ENCODE measurements around the gene LYST.
A peak's percentile ranks its signal among the peaks of the same experiment; 100 is the strongest.

The LYST gene

DNA sequence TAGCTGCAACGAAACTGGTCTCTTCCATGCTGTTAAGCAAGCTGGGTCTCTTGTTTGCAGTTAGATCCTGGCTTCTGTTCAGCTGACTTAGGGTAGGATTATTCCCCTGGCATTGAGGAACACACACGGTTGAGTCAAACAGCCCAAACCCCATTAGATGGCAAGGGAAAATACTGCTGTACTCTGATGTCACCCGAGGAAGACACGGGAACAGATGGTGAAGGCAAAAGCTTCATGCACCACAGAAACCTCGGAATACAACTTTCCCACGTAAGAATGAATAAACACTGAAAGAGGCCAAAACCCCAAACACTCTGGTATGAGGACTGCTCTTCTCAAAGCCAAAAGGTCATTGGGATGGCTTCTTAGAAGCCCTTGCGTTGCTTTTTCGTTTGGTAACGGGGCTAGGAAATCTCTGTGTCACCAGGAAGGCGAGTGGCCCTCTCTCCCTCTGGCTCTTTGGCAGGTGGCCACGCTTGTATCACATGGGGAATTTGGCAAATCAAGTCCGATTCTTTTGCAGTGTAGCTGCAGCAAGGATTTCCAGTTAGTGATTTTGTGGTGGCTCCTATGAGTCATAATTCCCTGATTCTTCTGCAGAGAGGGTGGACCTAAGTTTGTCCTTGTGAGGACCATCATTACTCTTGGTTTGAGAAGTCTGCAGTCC is 16.7 kb upstream of the LYST start:
- peak; percentile 96 for DNase-seq

DNA sequence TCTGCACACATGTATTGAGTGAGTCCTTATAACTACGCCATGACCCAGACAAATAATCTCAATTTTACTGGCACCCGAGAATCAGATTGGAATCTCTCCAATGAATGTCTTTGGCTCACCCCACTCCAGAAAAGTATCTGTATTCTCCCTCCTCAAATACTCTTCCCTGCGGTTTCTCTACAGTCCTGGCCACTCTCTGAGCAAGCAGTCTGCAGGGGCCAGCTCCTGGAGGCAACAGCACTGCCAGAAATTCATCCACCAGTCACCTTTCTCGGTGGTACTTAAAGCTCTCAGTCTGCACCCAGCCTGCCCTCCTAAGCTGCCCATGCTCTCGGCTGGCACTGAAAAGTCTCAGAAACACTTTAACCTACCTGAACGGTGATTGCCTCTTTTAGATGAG is 16.1 kb upstream of the LYST start:
- DNase-seq: no peak

DNA sequence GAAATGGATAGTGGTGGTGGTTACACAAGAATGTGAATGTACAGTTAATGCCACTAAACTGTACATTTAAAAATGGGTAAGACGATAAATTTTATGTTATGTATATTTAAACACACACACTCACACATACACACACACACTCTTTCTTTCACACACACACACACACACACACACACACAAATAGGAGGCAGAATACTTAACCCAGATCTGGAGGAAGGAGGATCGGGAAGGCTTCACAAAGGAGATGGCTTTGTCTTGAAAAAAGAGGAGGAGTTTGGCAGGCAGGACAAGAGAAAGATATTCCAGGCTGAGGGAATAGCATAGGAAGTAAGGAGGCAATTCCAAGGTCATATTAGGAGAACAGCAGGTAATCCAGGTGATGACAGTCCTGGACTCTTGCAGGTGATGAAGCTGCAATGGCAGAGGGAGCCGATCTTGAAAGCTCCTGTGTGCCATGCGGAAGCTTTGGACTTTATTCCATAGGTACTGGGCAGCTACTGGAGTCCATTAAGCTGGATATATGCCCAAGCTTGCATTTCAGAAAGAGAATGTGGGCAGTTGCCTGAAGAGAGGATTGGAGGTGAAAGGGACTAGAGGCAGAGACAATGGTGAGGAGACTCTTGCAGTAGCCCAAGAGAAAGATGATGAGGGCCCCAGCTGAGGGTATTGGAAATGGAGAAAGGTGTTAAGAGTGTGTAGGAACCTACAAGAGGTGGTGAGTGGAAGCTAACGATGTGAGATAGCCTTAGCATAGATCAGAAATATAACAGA is 15.4 kb upstream of the LYST start:
- DNase-seq: no peak

DNA sequence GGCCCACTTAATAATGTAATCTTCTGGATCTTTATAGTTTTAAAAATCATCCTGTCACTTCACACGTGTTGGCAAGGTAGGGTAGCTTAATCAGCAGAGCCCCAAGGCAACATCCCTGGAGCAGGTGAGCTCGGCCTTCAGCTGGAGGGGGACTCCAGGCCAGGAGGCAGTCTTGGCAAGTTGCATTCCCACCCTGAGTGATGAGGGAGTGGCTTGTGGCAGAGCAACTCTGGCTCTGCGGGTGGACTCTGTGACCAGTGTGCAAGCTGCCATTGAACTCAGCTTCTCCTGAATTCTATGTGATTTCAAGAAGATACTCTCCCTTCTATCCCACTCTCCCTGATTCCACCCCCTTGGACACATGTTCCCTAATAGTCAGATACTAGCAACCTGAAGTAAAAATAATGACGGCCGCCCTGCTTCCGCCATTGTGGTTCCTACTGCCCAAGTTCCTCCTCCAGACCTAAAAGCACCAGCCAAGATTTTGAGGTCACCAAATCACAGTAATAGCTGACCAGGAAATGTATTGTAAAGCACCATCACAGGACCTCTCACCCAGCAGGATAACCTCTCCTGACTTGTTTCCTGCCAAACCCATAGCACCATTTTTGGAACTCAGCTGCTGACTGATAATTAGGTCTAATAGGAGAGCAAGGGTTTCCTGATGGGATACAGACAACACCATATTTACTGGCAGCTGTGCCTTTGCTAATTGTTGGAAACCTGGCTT is 11.5 kb upstream of the LYST start:
- DNase-seq: no peak

DNA sequence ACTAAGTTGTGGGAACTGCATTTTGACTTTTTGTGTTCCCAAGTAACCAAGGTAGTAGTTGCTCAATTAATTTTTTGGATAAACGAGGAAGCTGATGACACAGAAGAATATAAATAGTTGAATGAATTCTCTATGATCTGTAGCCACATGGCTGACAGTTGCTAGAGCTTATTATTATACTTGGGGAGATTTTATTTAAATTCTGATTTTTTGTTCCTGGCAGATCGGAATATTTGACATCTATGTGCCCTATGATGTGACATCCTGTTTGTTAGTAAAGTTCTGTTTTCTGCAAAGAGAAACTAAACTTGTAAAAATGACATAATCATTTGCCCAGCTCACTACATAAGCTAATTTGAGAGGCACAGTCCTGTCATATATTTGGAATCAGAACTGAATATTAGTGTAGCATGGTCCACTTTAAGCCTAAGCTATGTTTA is 9.7 kb upstream of the LYST start:
- DNase-seq: no peak

DNA sequence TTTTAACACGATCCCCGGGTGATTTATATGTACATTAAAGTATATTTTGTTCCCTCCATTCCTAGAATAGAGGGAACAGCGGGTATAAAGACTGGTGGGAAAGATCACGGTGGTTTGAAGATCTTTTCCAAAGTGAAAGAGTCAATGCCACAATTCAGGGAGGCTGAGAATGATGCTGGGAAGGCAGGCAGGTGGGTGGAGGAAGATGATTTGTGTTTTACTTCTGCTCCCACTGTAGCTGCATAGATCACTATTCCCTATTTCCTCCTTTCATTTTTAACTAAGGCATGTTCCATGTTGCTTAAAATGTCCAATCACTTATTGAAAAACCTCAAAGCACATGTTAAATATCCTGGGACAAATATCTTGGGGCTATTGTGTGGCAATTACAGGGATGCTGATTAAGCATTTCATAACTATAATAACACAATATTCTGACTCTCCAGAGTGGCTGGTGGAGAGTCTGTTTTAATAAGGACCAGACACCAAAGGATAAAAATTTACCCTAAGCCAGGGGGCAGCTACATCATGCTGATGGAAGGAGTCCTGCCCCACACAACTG is 8.4 kb upstream of the LYST start:
- DNase-seq: no peak

DNA sequence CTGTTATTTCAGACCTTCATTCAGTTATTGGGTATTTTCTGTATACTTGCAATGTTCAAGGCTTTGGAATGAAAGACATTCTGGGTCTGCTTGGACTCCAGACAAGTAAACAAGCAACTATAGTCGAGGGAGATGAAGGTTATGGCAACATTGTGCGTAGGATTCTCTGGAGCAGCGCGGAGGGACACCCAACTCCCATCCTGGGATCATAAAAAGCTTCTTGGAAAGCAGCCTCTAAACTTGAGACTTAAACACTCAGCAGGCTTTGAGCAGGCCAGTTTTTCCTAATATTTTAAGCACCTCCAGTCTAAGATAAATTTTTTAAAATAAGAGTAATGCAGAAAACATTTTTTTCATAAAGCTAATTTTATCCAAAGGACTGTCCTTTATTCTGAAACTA is 7.6 kb upstream of the LYST start:
- no peak for DNase-seq

DNA sequence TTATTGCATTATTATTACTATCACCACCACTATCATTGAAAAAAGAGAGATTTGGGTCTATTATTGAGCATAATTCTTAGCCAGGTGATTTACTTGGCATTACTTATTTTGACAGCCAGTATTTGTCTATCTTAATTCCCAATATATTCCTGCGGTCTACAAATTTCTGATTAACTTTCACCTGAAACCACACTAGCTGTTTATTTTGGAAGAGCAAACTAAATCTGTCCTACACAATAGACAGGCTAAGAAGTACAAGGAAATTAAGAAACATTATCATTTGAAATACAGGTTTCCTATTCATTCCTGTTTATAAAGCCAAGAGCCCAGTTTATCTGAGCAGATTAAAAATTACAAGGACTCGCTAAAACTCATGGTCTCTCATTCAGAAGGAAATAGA is 6.9 kb upstream of the LYST start:
- DNase-seq: no peak

DNA sequence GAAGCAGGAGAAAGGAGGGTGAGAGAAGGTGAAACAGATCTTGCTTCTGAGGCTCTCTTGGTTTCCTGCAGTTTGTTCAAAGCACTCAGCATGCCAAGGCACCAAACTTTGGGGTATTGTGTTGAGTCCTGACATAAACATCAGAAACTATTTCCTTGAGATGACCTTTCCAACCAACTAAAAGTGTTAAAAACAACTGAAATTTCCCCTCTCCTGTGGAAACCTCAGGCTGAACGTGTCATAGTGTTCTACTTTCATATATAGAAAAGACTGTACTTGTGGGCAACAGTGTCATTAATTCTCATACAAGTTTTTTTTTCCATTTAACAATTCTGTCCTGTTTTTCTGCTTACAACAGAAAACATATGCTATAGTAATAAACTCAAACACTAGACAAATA is 6.3 kb upstream of the LYST start:
- no peak for DNase-seq

DNA sequence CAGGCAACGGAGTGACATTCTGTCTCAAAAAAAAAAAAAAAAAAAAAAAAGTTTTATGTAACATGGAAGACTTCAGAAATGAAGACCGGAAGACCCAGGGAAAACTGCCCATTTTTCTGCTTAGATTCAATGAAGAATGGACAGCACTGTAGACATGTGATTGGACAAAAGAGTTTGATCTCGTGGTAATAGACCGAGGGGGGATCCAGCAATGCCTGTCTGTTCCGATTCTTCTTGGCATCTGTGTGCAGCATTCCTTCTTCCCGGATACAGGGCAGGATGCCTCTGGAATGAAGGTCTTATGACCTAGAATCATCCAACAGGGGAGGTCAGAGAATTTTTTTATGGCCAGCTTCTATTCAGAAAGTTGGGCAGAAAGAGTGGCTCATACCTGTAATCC is 5.6 kb upstream of the LYST start:
- DNase-seq: no peak

DNA sequence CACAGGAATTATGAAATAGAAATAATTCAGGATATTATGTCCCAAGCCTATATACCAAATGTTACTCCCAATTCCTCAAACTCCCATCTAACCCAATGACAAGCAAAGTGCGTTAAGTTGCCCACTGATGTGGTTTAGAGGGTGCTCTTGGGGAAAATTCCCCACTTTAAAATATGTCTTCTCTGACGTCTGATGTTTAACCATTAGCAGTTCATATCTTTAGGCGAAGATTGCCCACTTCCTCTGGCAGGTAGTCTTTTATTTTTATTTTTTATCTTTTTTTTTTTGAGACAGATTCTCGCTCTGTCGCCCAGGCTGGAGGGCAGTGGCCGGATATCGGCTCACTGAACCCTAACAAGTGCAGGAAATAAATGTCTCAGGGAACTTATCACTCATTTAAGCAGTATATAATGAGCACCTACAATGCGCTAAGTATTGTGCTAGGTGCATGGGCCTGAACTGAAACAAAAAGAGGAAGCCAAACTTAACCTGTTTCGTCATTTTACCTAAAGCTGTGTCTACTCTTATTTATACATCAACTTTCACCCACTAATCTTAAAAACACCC is 1.3 kb upstream of the LYST start:
- no peak for DNase-seq

DNA sequence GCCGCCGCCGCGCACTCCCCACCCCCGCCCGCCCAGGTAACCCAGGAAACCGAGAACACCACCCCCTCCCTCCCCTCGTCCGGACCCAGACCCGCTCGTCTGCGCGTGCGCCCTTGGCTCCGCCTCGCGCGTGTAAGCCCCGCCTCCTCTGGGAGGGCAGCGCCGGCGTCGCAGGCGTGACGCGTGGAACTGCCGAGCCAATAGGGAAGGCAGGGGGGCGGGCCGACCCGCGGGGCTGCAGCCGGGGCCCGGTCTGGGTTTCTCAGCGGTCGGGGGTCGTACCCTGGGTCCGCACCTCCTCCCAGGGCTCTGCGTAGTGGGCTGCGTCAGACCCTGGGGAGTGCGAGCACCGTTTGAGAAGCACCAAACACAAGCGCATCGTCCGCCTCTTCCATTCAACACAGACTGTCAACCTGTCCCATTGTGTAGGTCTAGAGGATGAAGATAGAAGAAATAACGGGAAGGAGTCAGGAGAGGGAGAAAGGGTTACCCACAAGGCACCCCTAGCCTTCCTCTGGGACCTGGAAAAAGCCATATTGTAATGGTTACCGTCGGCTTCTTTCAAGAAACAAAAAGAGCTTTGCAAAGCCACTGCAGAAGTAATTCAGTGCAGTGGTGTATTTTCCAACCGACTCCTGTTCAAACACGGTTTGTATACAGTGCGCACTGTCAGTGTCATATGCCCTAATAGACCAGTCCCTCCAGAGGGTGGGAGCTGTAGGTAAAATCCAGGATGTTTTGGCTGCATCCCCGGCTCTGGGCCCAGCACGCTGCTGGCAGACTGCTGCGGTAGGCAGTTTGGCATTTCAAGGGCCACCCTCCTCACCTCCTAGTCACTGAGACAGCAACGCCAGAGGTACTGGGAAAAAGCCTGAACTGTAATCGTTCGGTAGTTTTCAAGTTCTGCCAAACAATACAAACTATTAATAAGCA is 473 bp upstream of the LYST start:
- peak; percentile 94 for DNase-seq

DNA sequence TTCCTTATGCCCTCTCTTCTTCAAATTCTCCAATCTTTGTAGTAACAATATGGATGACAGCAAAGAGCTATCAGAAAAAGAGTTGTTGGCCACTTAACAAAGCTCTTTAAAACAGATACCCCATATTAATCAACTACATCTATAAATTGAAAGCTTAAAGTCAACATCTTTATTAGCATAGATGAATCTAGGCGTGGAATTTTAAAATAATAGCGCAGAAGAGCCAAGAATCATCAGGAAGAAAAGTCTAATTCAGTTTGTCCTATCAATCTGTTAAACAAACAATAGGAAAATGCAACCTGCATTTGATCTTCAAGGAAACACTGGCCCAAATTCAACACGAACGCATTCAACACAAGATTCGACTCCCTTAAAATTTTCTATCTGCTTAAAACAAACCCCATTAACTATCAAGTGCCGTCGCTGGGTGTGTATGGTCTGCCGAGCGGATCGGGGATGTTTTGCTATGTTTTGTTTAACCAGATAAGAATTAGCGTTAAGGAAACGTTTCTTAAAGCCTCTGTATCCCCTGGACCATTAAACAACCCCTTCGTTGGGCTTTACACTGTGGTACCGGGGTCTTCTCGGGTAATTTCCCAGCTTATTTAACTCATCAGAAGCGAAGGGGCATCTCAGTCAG is 1.0 kb downstream of the LYST start:
- no peak for DNase-seq

DNA sequence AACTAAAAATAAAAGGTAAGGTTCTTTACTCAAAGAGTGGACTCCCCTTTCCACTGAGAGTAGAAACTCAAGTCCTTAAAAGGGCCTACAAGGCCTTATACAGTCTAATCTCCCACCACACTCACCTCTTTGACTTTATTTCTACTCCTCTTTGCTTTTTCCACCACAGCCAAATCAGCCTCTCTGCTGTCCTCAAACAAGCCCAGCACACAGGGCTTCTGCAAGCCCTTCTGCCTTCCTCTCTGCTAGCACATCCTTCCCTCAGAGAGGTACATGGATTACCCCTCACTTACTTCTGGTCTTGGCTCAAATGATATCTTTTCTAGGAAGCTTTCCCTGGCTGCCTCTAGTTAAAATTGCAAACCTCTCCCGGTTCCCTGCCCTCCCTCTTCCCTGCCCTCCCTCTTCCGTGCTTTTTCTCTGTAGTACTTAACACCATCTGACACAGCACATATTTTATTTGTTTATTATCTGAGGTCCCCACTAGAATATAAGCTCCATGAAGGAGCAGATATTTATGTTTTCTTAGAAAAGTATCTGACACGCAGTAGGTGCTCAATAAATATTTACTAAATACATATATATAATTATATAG is 1.7 kb downstream of the LYST start:
- DNase-seq: no peak

DNA sequence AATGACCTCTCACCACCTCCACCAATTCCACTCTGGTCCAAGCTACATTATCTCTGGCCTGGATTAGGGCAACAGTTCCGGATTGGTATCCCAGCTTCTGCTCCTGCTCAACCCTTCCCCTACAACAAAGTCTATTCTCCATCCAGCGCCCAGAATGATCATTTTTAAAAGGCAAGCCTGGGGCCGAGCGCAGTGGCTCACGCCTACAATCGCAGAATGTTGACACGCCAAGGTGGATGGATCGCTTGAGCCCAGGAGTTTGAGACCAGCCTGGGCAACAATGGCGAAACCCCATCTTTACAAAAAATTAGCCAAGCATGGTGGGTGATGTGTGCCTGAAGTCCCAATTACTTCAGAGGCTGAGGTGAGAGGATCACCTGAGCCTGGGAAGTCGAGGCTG is 2.2 kb downstream of the LYST start:
- DNase-seq: no peak

DNA sequence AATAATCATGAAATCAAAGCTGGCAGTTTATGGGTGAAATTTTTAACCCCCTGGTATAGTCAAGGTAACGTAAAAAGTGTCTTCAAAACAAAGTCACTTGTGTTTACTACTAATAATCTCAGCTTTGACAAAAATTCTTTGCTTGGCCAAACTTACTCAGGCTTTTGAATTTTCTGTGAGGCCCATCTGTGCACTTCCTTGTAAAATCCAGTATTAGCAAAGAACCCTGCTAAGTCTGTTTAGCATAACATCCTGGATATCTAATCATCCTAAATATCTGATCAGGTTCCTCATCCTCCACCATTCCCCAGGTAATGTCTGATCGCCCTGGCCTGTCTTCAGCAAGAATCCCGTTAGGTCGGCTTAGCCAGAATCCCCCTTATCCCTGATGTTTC is 3.0 kb downstream of the LYST start:
- no peak for DNase-seq

DNA sequence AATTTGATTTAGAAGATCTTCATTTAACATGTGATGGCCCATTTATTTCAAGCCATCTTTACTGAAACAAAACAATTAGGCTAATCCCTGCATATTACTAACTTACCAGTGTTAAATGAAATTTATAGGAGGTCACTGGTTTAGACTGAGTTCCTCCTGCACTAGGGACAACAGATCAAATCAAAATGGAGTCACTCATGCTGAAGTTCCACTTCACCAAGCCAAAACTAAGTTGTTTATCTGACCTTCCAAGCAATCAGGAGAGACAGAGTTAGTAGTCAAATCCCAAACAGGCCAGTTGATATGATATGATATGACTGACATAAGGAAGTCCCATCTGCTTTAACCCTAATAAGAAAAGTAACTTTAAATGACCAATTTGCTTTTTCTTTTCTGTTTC is 4.8 kb downstream of the LYST start:
- DNase-seq: no peak

DNA sequence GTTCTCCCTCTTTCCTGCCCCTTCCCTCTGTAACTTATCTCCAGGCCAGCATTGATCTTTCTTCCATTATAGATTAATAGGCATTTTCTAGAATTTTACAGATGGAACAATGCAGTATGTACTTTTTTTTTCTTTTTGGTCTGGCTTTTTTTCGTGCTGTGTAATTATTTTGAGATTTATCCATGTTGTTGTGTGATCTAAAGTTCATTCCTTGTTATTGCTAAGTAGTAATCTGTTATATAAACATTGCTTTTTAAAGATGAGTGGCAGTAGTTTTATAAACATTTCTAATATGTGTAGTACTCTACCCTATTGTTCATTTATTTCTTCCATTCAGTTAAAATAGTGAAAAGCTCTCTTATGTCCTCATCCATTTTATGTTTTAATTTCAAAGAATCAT is 5.9 kb downstream of the LYST start:
- no peak for DNase-seq

DNA sequence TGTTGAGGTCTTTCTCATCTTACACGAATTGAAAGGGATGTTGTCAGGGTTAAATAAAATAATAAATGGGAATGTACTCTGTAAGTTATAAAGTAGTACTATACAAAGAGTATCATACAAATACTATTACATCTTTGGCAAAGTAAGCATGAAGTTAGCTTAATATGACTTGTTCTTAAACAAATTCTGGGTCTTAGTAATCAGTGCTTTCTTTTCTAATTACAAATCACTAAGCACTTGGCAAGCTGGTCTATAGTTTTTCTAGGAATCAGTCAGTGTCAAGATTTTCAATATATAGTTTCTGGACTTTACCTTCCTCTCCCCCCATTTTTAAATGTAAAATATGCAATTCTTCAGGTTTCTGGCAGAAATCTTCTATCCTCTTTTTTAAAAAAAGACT is 6.9 kb downstream of the LYST start:
- DNase-seq: no peak

DNA sequence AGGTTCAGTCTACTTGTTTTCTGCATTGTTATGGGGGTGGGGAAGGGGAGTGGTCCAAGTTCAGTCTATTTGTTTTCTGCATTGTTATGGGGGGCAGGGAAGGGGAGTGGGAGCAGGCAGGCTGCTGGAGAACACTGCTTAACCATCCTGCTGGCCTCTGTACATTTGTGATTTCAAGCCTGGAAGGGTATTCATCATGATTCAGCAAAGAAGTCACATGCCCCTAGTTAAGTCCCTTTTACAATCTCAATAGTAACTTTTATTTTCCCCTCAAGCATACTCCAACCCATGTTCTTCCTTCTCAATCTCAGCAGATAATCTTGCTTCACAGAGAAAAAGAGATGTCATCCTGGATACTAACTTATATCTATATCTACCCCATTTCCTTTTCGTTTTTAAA is 7.9 kb downstream of the LYST start:
- DNase-seq: no peak

DNA sequence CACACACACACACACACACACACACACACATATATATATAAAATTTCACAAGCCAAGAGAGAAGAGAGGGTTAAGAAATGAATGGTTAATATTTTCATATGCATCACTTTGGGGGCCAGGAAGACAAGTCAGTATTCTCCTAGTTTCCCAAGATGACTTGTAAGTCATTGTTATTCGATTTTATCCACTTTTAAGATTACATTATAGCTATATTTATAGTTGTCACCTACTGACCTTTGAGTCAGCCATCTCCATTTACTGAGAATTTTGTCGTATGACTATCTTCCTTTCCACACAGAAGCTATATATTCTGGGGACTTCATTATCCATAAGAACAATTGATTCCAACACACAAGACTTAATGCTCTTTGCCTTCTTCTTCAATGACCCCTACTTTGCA is 8.9 kb downstream of the LYST start:
- DNase-seq: peak; percentile 45

All from fibroblast of skin of right biceps (primary cell).